GM19043 (cell line): ENCODE results near the gene ELAVL4.
"Not testable (repeated sequence)": the region's sequence is repeated elsewhere in the genome, so short reads cannot be mapped to it uniquely, and the experiment has no call there.

Experiments used
- ATAC-seq: cut with Tn5 transposase; IDR thresholded peaks from one replicate; pipeline ENCODE4 v1.9.1; 2021; ENCODE audit warnings: low read depth; ENCODE audit not compliant: unreplicated experiment

ELAVL4 gene

DNA sequence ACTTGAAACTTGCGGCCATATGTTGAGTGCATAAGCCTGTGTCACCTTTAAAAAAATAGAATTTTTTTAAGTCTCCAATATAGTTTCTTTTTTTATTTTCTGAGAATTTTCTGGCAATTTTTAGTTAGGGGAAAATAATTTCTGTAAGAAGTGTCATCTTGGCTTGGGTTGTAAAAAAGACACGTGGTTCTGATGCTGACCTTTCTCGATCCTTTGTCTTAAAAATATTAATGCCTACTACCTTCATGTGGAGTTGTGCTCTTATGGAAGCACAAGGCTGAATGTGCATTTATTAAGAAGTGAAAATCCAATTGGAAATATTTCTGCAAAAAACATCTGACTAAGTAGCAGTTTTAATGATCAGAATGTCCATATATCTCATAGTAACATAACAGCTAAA, 3.5 kb downstream of the ELAVL4 start:
- no peak for ATAC-seq

DNA sequence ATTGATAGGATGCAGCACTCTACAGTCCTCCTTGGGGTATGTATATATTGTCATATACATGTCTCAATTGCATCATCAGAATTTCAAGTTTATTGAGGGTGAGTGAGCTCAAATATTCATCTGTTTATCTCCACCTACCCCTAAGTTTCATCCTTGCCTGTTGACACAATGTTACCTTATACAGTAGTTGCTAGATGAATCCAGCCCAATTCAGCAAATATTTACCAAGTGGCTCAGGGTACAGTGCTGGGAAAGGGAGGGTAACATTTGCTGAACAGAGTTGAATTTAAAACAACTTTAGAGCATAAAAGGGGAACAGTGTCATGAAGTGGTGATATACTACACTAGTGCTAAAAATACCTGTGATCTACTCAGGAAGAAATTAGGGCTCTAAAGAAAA, 14.4 kb downstream of the ELAVL4 start:
- no peak for ATAC-seq

DNA sequence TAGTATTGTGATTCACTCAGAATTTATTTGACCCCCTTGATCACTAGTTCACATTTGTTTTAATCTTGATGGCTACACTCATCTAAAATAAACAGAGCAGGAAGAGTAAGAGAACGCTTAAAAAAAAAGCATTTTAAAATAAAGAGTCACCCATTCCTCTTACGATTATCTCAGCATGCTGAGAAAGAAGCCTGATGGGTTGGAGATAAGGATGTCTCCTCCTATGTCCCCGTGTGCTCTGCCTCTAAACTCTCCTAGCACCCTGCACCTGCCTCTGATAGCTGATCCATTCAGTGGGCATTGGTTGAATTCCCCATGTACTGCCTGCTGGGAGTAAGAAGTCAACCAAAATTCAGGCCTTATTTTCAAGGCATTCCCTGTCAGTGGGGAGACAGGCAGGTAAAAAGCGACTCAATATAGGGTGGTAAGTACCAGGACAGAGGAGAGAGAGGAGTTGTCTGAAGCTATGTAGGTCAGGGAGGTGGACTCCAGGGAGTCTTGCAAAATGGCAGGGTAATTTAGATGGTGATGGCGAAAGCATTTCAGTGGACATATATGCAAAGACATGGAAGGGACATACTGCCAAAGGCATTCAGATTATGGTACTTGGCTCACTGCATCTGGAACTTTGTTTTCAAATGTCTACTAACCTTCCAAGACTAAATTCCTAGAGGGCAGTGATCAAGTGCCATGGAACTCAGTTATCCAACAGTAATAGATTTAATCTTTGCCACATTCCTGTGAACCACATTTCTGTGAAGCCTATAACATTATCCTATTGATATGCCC, 18.4 kb downstream of the ELAVL4 start:
- ATAC-seq = no peak

DNA sequence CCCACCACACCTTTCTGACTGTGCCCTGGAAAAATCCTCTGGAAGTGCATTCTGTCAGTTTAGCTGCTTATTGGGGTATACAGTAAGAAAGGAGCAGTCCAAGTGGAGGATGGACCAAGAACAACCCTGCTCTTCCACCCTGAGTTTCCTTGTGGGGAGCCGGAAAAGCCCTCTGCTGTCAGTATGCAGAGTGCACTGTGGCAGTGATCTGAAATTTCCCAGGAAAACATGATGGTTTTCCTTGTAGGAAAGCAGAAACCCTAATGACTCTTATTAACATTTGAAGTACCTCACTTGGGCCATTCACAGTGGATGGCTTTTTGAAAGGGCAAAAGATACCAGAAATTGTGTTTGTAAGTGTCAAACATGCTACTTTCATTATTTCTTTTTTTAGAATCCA, 20.5 kb downstream of the ELAVL4 start:
- ATAC-seq = no peak

DNA sequence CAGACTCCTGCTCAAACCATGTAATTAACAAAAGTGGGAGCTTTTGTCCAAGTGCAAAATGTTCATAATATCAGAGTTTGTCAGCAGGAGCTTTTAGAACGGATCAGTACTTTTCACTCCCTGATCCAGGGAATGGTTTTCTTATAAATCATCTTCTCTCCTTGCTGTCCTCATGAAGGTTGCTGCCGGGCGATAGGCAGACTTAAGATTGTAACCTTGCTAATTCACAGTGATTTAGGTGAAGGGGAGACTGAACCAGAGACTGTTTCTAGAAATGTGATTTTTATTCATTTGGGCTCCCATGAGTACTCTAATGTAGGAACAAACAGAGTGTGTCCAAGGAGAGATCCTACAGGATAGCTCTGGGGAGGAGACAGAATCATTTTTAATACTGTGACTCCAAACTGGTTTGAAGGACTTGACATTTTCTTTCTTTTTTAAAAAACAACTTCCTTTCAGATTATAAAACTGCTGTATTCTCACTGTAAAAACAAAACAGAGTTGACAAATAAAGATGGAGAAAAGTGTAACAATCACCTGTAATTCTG, 23.7 kb downstream of the ELAVL4 start:
- ATAC-seq = no peak

DNA sequence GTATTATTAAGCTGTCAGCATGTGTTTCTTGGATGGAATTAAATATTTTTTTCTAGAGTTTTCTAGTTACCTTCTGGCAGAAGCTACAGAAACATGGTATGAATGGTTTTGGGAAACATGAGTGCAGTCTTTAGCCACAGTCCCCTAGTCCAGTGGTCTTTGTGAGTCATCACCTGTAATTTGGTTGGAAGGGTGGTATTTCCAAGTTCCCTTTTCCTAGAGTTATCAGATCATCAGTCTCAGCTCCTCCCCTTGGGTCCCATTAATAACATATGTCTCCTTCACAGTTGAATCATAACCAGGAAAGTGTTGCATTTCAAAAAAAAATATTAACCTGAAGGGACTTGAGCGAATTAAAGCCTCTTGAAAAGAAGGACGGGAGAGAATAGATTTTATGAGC, 27.0 kb downstream of the ELAVL4 start:
- ATAC-seq = no peak

DNA sequence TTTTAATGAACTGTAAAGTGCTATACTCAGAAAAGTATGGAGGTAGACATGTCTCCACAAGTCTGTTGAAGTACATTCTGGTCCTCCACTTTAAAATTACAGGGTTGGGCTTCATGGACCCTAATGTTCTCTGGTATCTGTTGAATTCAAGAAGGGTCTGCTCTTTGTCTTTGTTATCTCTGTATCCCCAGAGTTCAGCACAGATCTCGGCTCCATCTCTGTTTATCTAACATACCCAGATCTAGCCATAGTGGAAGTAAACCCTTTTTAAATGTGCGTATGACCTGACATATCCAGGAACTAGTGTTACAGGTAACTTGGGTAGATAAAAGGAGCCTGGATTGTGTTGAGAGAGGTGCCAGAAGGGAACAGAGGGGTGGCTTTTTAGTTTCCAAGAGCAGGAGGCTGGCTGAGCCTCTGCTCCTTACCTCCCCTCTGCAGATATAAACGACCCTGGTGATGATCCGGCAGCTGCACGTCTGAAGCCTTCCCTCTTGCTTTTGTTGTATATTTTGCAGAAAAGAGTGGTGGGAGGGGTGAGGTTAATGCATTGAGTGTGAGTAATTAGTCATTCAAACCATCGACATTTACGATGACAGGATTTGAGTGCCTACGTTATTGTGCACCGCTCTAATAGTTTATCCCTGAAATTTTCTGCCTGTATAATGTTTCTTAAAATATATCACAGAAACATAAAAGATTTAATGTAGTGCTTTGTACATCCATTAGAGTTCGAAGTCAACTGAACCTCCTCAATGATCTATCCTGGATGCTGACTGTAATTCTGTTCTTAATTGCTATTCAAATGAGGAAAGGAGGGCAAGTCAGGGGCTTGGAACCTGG, 30.8 kb downstream of the ELAVL4 start:
- no peak for ATAC-seq

DNA sequence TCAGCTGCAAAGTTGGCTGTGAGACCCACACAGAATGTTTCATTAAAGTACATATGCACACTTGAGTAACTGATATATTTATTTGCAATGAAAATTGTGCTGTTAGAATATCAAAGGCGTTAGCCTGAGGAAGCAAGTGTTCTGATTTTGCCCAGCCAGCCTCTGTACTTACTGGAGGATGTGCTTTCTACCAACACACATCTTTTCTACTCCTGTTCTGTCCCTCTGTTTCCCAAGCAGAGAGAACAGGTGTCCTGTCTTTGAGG, 31.4 kb downstream of the ELAVL4 start:
- no peak for ATAC-seq

DNA sequence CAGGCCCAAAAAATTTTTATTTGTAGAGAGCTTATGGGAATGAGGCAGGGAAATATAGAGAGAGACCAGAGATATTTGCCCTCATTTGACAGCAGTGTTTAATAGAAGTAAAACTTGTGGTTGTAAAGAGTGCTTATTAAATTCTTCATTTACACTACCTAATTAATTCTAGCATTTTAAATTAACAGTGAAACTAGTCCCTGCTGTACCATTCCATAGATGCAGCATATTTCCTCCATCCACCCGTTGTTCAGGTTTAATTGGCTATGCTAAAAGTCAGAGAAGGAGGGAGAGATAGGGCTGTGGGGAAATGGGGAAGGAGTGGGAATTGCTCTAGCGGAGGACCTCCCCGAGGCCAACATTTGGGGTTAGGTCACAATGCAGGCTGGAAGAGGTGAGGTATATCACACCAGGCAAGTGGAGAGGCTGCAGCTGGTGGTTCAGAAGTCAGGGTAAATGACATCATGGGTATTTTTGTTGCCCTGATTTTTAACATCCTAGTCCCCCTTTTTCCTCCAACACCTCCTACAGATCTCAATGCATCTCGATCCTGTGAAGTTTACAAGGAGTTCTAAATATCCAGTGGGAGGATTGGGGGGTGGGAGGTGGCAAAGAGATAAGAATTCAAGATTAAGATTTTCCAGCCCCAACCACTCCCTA, 38.6 kb downstream of the ELAVL4 start:
- no peak for ATAC-seq

DNA sequence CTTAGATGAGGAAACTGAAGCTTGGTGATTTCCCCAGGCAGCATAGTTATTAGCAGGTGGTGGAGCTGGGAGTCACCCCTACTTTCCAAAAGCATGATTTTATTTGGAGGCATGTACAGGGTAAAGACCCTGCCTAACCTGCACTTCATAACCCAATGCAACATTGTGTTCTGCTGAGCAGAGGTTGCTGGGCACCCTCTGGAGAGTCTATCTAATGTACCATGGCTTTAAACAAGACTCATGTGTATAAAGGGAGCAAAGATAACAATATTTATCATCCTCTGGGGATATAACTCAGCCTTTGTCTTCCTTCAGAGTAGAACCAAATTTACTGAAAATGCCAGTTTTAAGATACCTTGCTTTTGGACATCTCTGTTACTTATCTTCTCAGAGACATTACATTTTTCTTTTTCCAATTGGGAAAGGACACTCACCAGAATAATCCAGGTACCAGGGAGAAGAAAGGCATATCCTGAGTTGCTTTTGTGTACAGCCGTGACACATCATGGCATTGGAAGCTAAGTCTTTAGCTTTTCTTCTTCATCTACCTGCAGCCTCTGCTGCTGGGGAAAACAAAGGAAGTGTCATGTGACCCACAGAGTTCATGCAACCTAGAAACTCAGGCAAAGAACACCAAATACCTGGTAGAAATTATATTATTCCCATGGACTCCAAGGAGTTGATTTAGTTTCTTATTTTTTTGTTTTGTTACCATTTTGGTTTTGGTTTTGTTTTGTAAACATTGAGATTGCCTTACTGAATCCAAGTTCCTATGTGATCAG, 39.6 kb downstream of the ELAVL4 start:
- ATAC-seq = no peak

DNA sequence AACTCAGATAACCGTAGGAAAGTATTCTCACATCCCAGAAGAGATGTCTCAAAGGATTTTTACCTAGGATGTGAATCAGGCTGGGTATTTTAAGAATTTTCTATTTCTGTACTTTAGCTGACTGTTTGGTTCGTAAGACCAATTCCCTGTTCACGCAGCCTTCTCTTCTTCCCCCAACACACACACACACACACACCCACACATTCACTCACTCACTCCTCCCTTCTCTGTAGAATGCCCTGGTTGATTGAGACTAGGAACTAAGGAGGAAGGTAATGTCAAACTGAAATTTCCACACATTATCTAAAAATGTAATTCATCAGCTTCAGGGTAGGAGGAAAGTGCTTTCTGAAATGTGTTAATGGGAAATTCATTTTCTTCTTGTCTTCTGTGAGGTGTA, 43.5 kb downstream of the ELAVL4 start:
- no peak for ATAC-seq

DNA sequence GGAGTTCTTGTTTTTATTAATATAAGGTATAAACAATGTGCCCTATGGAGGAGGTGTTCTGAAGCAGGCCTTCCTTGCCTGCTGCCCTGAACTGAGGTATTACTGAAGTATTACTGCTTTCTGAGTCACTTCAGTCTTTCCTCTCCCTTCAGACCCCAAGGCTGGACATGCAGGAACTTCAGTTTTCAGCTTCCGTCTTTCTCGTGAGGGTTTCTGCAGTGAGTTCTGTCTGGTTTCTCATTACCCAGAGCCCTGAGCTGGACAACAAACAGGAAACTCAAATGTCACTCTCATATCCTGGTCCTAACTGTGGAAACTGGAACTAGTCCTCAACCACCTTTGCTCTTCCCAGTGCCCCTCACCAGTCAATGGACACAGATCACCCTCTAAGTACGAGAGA, 46.8 kb downstream of the ELAVL4 start:
- no peak for ATAC-seq

DNA sequence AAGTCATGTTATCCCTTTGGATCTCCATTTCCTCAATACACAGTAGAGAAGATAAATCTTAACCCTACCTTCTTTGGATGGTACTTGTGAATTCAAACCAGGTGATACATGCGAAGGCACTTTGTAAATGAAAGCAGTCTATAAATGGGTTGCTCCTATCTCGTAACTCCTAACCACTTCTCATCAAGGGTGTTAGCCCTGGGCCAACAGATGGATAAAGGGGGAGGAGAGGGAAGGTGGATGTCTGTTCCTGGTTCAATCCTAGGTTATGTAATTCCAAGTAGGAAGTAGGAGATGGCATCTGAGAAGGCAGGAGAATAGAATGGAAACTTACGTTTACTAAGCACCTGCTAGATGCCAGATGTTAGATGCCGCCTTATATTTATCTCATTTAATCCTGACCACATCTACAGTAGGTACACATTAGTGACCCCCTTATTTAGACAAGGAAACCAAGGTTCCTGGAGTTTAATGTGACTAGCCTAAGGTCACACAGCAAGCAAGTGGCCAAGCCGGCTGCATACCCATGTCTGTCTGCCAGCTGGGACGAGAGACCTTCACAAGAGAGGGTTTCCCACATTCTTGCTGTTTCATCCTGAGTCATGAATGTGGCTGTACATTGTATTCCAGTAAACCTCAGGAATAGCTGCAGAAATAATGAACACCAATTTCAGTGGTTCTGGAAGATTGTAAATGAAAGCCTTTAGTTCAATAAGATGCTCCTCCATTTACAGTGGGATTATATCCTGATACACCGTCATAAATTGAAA, 47.7 kb downstream of the ELAVL4 start:
- no peak for ATAC-seq

DNA sequence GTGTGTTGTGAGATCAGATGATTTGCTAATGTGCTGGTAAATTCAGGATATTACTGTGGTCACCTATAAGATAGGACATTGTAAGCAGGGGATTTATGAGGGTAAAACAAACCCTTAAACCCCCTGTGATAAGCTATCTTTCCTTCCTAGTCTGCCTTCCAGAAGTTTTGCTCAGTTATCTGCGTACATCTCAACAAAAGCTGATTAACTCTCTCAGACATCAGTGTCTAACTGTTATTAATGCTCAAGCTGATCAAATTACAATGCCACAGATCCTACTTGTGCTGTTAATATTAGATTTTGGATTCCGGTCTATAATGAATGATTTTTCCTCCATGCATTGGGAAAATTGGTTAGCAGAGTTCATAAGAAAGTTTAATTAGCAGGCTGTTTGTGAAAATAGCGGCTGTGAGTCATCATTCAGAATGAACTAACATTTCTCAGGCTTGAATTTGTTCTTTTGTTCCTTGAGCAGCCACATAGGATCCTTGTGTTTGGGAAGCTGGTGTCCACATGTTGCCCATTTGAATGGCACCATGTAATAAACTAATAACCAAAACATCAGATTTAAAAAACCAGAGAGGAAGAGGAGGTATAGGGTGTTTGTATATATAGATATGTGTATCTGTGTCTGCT, 48.7 kb downstream of the ELAVL4 start:
- ATAC-seq = no peak

DNA sequence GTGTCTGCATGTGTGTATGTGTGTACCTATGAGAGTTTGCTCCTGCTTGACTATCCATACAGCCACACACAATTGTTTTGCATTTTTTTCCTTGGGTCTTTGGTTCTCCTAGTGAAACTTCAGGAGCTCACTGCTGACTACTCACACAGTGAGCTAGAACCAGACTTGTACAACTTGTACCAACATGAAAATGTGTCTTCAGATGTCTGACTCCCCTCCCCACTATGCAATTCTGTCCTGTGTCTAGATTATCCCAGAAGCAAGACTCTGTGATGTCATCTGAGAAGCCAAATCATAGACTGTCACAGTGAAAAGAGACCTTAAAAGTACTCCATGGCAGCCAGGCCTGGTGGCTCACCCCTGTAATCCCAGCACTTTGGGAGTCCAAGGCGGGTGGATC, 49.7 kb downstream of the ELAVL4 start:
- no peak for ATAC-seq

DNA sequence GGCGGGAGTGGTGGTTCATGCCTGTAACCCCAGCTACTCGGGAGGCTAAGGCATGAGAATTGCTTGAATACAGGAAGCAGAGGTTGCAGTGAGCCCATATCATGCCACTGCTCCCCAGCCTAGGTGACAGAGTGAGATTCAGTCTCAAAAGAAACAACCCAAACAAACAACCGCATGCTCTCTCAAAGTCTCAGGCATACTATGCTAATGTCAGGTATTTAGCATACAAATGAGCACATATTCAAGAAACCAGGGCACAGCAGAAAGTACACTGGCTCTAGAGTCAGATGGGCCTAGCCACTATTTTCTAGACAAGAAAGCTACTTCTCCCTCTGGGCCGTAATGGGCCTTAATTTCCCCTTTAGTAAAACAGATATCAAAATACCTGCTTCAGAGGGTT, 55.0 kb downstream of the ELAVL4 start:
- ATAC-seq = no peak

DNA sequence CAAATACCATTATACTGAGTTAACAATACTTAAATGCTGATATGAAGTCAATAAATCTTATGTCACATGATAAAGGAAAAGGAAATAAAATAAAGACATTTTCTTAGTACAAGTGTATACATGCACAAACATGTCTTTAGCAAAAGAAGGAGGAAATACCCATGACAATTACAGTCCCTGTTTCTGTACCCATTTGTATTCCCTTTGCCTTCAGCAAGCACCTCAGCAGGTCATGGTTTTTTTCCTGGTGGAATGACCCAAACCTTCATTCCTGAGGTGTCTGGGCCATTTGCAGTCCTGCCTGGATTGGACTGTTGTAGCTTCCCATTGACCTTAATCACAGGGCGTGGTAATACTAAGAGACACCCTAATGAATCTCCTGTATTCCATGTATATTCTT, 57.6 kb downstream of the ELAVL4 start:
- ATAC-seq = not testable (repeated sequence)

DNA sequence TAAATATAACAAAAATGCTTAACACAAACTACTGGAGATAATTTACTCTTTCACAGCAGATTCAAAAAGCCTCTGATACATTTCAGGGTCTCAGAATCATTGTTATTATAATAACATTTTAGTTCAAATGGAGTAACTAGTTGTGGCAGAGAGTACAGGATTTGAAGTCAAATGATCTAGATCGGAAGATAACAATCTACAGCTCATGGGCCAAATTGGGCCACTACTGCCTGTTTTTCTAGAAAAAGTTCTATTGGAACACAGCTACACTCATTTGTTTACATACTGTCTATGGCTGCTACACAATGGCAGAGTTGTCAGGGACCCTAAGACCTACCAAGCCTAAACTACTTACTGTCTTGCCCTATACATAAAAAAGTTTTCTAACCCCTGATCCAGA, 63.6 kb downstream of the ELAVL4 start:
- ATAC-seq = no peak

DNA sequence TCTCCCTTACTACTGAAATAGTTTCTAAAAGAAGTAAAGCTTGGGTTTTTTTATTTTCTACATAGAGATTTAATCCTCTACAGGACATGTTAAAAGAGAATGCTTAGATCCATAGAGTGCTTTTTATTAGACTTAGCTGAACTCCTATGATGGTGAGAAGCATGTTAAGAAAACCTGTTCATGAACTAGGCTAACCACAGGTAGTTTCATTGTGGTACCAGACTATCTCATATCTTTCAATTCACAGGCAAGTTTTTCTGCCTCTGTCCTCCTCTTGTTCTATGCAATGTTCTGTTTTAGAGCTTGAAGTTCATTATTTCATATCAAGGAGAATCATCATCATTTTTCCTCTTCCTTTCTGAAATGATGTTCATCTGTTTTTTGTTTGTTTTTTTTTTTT, 65.4 kb downstream of the ELAVL4 start:
- no peak for ATAC-seq
